Neural cell (in vitro differentiated cells): ENCODE measurements around the gene CCNY. TPM values are rescaled to one million over a fixed set of nuclear protein-coding genes. Genes with fewer than 3 reads are reported as not detected.

Source experiments
- H2AFZ ChIP-seq: fragments of 200-600, 300-800 bp; sonication (generic), shearing (Covaris generic); 2 replicates; pipeline ENCODE4 v1.6.0; 2014; ENCODE audit warnings: low read depth, mild to moderate bottlenecking, antibody characterized with exemption, low read length, moderate library complexity
- H3F3A ChIP-seq: fragments of 200-600 bp; shearing (Covaris generic); 2 replicates; pipeline ENCODE4 v1.6.1; 2016; ENCODE audit warnings: mild to moderate bottlenecking, moderate library complexity, mixed read lengths, antibody characterized with exemption, low read length; ENCODE audit not compliant: insufficient read depth, poor library complexity, severe bottlenecking
- H3K27ac ChIP-seq: fragments of 200-600, 300-800 bp; sonication (generic), shearing (Covaris generic); 2 replicates; pipeline ENCODE4 v1.5.1; 2014; ENCODE audit warnings: mild to moderate bottlenecking, low read length, moderate library complexity
- H3K27me3 ChIP-seq: fragments of 300-800, 200-600 bp; sonication (generic), shearing (Covaris generic); 2 replicates; pipeline ENCODE4 v1.6.0; 2014; ENCODE audit warnings: mild to moderate bottlenecking, low read depth, low read length, moderate library complexity; ENCODE audit not compliant: insufficient read depth
- H3K36me3 ChIP-seq: fragments of 300-800, 200-600 bp; sonication (generic), shearing (Covaris generic); 2 replicates; pipeline ENCODE4 v1.5.1; 2014; ENCODE audit warnings: mild to moderate bottlenecking, antibody characterized with exemption, low read length, moderate library complexity; ENCODE audit not compliant: insufficient read depth
- H3K4me2 ChIP-seq: fragments of 300-800, 200-600 bp; sonication (generic), shearing (Covaris generic); 2 replicates; pipeline ENCODE4 v1.6.0; 2014; ENCODE audit warnings: mild to moderate bottlenecking, low read length
- H3K4me3 ChIP-seq: fragments of 300-800, 200-600 bp; sonication (generic), shearing (Covaris generic); 2 replicates; pipeline ENCODE4 v1.5.1; 2014; ENCODE audit warnings: mild to moderate bottlenecking, low read length, moderate library complexity
- H3K79me2 ChIP-seq: fragments of 200-600 bp; shearing (Covaris generic); replicated peaks from 2 replicates; pipeline ENCODE4 v1.6.0; 2014; ENCODE audit warnings: mild to moderate bottlenecking, low read length, moderate library complexity; ENCODE audit not compliant: insufficient read depth
- H3K9ac ChIP-seq: fragments of 300-800, 200-600 bp; sonication (generic), shearing (Covaris generic); 2 replicates; pipeline ENCODE4 v1.6.1; 2016; ENCODE audit warnings: mild to moderate bottlenecking, low read length, mixed read lengths
- H3K9me2 ChIP-seq: fragments of 200-600 bp; shearing (Covaris generic); 2 replicates; pipeline ENCODE4 v1.6.1; 2016; ENCODE audit warnings: mild to moderate bottlenecking, low read length, mixed read lengths; ENCODE audit not compliant: insufficient read depth
- H3K9me3 ChIP-seq: fragments of 200-600, 300-800 bp; sonication (generic), shearing (Covaris generic); 2 replicates; pipeline ENCODE4 v1.6.1; 2016; ENCODE audit warnings: mild to moderate bottlenecking, mixed run types, low read length, moderate library complexity, mixed read lengths
- H4K20me1 ChIP-seq: fragments of 200-600 bp; shearing (Covaris generic); 2 replicates; pipeline ENCODE4 v1.6.1; 2016; ENCODE audit warnings: mild to moderate bottlenecking, mixed run types; ENCODE audit not compliant: insufficient read depth
- EP300 ChIP-seq: fragments of 450-650 bp; conservative IDR thresholded peaks from 2 replicates; pipeline ENCODE4 v1.6.1; 2014; ENCODE audit warnings: antibody characterized with exemption, mild to moderate bottlenecking, moderate library complexity; ENCODE audit not compliant: poor library complexity, severe bottlenecking
- EZH2 ChIP-seq: fragments of 200-600, 300-800 bp; shearing (Covaris generic), sonication (generic); IDR thresholded peaks from 2 replicates; pipeline ENCODE4 v1.6.1; 2014; ENCODE audit warnings: antibody characterized with exemption, low read length, borderline replicate concordance, mild to moderate bottlenecking; ENCODE audit not compliant: insufficient read depth, poor library complexity, severe bottlenecking
- MXI1 ChIP-seq: fragments of 450-650 bp; conservative IDR thresholded peaks from 2 replicates; pipeline ENCODE4 v1.6.1; 2014; ENCODE audit warnings: antibody characterized with exemption, mild to moderate bottlenecking; ENCODE audit not compliant: poor library complexity, severe bottlenecking
- POLR2AphosphoS5 ChIP-seq: IDR thresholded peaks from 2 replicates; pipeline ENCODE4 v1.6.1; 2012
- RAD21 ChIP-seq: fragments of 450-650 bp; conservative IDR thresholded peaks from 2 replicates; pipeline ENCODE4 v1.6.1; 2014; ENCODE audit warnings: antibody characterized with exemption, mild to moderate bottlenecking, moderate library complexity
- SMC3 ChIP-seq: fragments of 450-650 bp; conservative IDR thresholded peaks from 2 replicates; pipeline ENCODE4 v1.6.1; 2014; ENCODE audit warnings: antibody characterized with exemption, mild to moderate bottlenecking, moderate library complexity; ENCODE audit not compliant: poor library complexity
- TAF1 ChIP-seq: IDR thresholded peaks from 2 replicates; pipeline ENCODE4 v1.6.1; 2012; ENCODE audit warnings: low read depth
- polyA plus RNA-seq: library from polyadenylated mRNA; depleted of rRNA; stranded (reverse); fragments of >200 nt; gene quantifications from 2 replicates; pipeline ENCODE4 v1.2.3, GENCODE V29; 2014
- TF ChIP-seq, protein P1 (sequence below): fragments of 450-650 bp; IDR thresholded peaks from 2 replicates; pipeline ENCODE4 v1.5.1; 2014; ENCODE audit warnings: antibody characterized with exemption, mild to moderate bottlenecking, moderate library complexity; ENCODE audit not compliant: poor library complexity, severe bottlenecking
- TF ChIP-seq, protein P2 (sequence below): IDR thresholded peaks from 2 replicates; pipeline ENCODE4 v1.6.1; 2012; ENCODE audit warnings: borderline replicate concordance

CCNY gene
- polyA plus RNA-seq, 1 donor from 2014 or later = 36.4 TPM

DNA sequence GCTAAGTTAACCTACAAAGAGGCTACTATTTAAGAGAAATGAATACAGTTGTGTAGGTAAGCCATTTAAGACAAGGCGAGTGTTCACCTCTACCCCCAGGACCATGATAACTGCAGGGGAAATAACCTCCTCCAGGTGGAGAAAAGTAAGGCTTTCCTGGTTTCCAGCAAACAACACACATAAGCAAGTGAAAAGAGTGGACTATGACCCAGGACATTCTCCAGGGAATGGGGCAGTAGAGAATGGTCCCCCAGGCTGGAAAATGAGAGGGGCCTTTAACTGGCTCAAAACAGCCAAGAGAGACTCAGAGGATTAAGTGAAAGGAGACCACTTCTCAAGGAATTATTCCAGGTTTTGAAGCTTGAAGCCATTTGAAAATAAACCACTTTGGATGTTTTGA lies 167.8 kb downstream of the CCNY start:
- Histone ChIP-seq H4K20me1 (no peaks in the 10 kb centered on the region), H3K79me2 (no peaks in the 10 kb centered on the region)
- TF ChIP-seq, protein P1, sequence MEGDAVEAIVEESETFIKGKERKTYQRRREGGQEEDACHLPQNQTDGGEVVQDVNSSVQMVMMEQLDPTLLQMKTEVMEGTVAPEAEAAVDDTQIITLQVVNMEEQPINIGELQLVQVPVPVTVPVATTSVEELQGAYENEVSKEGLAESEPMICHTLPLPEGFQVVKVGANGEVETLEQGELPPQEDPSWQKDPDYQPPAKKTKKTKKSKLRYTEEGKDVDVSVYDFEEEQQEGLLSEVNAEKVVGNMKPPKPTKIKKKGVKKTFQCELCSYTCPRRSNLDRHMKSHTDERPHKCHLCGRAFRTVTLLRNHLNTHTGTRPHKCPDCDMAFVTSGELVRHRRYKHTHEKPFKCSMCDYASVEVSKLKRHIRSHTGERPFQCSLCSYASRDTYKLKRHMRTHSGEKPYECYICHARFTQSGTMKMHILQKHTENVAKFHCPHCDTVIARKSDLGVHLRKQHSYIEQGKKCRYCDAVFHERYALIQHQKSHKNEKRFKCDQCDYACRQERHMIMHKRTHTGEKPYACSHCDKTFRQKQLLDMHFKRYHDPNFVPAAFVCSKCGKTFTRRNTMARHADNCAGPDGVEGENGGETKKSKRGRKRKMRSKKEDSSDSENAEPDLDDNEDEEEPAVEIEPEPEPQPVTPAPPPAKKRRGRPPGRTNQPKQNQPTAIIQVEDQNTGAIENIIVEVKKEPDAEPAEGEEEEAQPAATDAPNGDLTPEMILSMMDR = no peak
- no peak for TF ChIP-seq SMC3
- no peak for TF ChIP-seq POLR2AphosphoS5
- TF ChIP-seq EP300 = no peak
- no peak for TF ChIP-seq MXI1

DNA sequence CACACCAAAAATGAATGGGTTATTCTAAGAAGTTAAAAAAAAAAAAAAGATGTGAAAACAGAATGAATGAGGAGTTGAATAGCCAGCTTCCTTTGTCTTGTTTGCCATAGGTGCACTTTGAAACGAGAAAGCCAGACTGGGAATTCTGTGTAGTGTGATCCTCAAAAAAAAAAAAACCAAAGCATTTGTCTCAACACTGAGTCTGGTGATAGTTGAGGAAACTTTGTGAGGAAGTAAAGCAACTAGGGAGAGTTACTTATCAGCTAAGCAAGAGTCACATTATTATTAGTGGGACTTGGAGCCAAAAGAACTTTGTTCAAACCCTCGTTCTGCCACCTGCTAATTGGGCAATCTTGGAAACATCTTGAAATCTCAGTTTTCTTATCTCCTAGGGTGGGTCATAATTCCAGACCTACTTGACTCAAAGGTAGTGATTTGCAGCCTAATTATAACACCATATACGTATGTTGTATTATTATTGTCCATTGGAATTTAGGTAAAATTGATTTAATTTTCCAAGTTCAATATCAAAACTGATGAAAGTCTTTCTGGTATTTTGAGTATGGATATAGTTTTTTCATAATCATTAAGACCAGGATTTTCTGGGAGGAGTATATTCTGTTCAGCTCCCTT lies 169.0 kb downstream of the CCNY start:
- TF ChIP-seq MXI1 (no peak), POLR2AphosphoS5 (no peak), TAF1 (no peak), EZH2 (no peak), RAD21 (no peak), EP300 (no peak), SMC3 (no peak)
- TF ChIP-seq, protein P2, sequence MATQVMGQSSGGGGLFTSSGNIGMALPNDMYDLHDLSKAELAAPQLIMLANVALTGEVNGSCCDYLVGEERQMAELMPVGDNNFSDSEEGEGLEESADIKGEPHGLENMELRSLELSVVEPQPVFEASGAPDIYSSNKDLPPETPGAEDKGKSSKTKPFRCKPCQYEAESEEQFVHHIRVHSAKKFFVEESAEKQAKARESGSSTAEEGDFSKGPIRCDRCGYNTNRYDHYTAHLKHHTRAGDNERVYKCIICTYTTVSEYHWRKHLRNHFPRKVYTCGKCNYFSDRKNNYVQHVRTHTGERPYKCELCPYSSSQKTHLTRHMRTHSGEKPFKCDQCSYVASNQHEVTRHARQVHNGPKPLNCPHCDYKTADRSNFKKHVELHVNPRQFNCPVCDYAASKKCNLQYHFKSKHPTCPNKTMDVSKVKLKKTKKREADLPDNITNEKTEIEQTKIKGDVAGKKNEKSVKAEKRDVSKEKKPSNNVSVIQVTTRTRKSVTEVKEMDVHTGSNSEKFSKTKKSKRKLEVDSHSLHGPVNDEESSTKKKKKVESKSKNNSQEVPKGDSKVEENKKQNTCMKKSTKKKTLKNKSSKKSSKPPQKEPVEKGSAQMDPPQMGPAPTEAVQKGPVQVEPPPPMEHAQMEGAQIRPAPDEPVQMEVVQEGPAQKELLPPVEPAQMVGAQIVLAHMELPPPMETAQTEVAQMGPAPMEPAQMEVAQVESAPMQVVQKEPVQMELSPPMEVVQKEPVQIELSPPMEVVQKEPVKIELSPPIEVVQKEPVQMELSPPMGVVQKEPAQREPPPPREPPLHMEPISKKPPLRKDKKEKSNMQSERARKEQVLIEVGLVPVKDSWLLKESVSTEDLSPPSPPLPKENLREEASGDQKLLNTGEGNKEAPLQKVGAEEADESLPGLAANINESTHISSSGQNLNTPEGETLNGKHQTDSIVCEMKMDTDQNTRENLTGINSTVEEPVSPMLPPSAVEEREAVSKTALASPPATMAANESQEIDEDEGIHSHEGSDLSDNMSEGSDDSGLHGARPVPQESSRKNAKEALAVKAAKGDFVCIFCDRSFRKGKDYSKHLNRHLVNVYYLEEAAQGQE = no peak
- TF ChIP-seq, protein P1 = no peak
- Histone ChIP-seq H3K9ac (no peak overlapping the region), H3K36me3 (no peaks in the 10 kb centered on the region), H3K9me2 (no peaks in the 10 kb centered on the region), H3K4me3 (no peak overlapping the region), H3F3A (no peaks in the 10 kb centered on the region), H2AFZ (no peak overlapping the region), H3K27me3 (no peaks in the 10 kb centered on the region), H3K79me2 (no peaks in the 10 kb centered on the region), H3K4me2 (no peak overlapping the region), H3K27ac (no peak overlapping the region), H4K20me1 (no peaks in the 10 kb centered on the region), H3K9me3 (no peaks in the 10 kb centered on the region)

More for the DNA sequence above, 167.8 kb downstream of the CCNY start:
- Histone ChIP-seq H3K4me2 (no peak overlapping the region), H3K9me2 (no peaks in the 10 kb centered on the region), H2AFZ (no peak overlapping the region), H3K27me3 (no peaks in the 10 kb centered on the region), H3K36me3 (no peaks in the 10 kb centered on the region), H3K9me3 (no peaks in the 10 kb centered on the region), H3K9ac (no peak overlapping the region), H3K27ac (no peak overlapping the region), H3K4me3 (no peak overlapping the region), H3F3A (no peaks in the 10 kb centered on the region)
